ENCODE results near the gene ICOSLG.
"Not testable (repeated sequence)": the region's sequence is repeated elsewhere in the genome, so short reads cannot be mapped to it uniquely, and the experiment has no call there.

Gene ICOSLG

GRCh38 chr21:44283948-44284347 is 43.2 kb upstream of the ICOSLG start:
- TF ChIP-seq CTCF (conservative IDR thresholded peaks at IDR 0.05; ENCODE audit: low read length) = no peak
- no peak overlapping the region for H3K4me3 ChIP-seq (ENCODE audit: low read length)
- no peak for DNase-seq (ENCODE audit: low read depth)

- not testable (repeated sequence) for DNase-seq (ENCODE audit: low read depth); H3K4me3 ChIP-seq (ENCODE audit: low read length)
These were observed 42.6 kb upstream of the ICOSLG start for GRCh38 chr21:44283211-44283785.

GRCh38 chr21:44282370-44282769 is 41.6 kb upstream of the ICOSLG start:
- H3K4me3 ChIP-seq (ENCODE audit: low read length) = no peak overlapping the region
- no peak for DNase-seq (ENCODE audit: low read depth)
- TF ChIP-seq CTCF (conservative IDR thresholded peaks at IDR 0.05; ENCODE audit: low read length) = no peak

GRCh38 chr21:44281801-44282200 is 41.1 kb upstream of the ICOSLG start:
- no peak for DNase-seq (ENCODE audit: low read depth)
- no peak for TF ChIP-seq CTCF (conservative IDR thresholded peaks at IDR 0.05; ENCODE audit: low read length)
- no peak overlapping the region for H3K4me3 ChIP-seq (ENCODE audit: low read length)

GRCh38 chr21:44279354-44280260 is 38.9 kb upstream of the ICOSLG start:
- DNase-seq (ENCODE audit: low read depth) = no peak
- no peak for TF ChIP-seq CTCF (conservative IDR thresholded peaks at IDR 0.05; ENCODE audit: low read length)
- no peak overlapping the region for H3K4me3 ChIP-seq (ENCODE audit: low read length)

- no peak for TF ChIP-seq CTCF (conservative IDR thresholded peaks at IDR 0.05; ENCODE audit: low read length)
- DNase-seq (ENCODE audit: low read depth) = no peak
- H3K4me3 ChIP-seq (ENCODE audit: low read length) = no peak overlapping the region
These were observed 34.3 kb upstream of the ICOSLG start for GRCh38 chr21:44275041-44275440.

GRCh38 chr21:44273046-44273445 is 32.3 kb upstream of the ICOSLG start:
- no peak for TF ChIP-seq CTCF (conservative IDR thresholded peaks at IDR 0.05; ENCODE audit: low read length)
- DNase-seq (ENCODE audit: low read depth) = no peak
- H3K4me3 ChIP-seq (ENCODE audit: low read length) = no peak overlapping the region

Data from AG10803 (cell line).